ENCODE results near the gene ATP1B3.
"Not testable (repeated sequence)": the region's sequence is repeated elsewhere in the genome, so short reads cannot be mapped to it uniquely, and the experiment has no call there.

Gene ATP1B3

DNA sequence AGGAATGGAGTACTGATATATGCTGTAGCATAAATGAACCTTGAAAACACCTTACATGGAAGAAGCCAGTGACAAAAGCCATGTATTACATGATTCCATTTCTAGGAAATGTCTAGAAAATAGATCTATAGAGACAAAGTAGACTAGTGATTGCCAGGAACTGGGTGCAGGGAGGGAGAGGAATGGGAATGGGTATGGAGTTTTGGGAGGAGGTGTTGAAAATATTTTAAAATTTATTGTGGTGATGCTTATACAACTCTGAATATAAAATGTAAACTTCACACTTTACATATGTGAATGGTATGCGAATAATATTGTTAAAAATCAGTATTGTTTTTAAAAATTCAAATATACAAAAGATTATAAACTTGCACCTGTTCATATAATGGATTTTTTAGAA lies 22.5 kb downstream of the ATP1B3 start:
- TF ChIP-seq, protein P1, sequence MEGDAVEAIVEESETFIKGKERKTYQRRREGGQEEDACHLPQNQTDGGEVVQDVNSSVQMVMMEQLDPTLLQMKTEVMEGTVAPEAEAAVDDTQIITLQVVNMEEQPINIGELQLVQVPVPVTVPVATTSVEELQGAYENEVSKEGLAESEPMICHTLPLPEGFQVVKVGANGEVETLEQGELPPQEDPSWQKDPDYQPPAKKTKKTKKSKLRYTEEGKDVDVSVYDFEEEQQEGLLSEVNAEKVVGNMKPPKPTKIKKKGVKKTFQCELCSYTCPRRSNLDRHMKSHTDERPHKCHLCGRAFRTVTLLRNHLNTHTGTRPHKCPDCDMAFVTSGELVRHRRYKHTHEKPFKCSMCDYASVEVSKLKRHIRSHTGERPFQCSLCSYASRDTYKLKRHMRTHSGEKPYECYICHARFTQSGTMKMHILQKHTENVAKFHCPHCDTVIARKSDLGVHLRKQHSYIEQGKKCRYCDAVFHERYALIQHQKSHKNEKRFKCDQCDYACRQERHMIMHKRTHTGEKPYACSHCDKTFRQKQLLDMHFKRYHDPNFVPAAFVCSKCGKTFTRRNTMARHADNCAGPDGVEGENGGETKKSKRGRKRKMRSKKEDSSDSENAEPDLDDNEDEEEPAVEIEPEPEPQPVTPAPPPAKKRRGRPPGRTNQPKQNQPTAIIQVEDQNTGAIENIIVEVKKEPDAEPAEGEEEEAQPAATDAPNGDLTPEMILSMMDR (IDR thresholded peaks at IDR 0.05; ENCODE audit: borderline replicate concordance, control extremely low read depth, extremely low read depth, insufficient read depth, missing control alignments): no peak
- in situ Hi-C loops (cut with MboI; ENCODE audit: low sequenced_read_pairs, unreplicated experiment): loop anchor here (25.0 kb wide), 1 partner anchor 437 kb away; no protein-coding TSS in a partner anchor

DNA sequence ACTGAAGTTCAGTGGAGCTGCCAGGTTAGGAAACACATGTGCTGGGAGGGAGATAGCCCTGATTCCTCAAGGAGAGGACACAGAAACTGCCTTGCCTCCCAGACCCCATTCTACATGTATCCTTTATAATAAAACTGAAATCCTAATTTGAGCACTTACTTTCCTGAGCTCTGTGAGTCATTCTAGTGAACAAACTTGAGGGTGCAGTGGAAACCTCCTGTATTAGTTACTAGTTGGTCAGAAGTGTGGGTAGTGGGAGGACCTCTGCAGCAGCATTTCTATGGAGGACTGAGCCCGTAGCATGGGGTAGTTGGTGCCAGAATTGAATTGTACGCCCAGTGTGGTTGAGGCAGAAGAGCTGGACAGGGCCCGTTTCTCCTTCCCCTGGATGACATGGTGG lies 23.9 kb downstream of the ATP1B3 start:
- TF ChIP-seq, protein P1 (IDR thresholded peaks at IDR 0.05; ENCODE audit: borderline replicate concordance, control extremely low read depth, extremely low read depth, insufficient read depth, missing control alignments): no peak
- in situ Hi-C loops (cut with MboI; ENCODE audit: low sequenced_read_pairs, unreplicated experiment): no loop called here
- DNase-seq (ENCODE audit: low spot score): no peak

More for the DNA sequence above, 22.5 kb downstream of the ATP1B3 start:
- no peak for DNase-seq (ENCODE audit: low spot score)

DNA sequence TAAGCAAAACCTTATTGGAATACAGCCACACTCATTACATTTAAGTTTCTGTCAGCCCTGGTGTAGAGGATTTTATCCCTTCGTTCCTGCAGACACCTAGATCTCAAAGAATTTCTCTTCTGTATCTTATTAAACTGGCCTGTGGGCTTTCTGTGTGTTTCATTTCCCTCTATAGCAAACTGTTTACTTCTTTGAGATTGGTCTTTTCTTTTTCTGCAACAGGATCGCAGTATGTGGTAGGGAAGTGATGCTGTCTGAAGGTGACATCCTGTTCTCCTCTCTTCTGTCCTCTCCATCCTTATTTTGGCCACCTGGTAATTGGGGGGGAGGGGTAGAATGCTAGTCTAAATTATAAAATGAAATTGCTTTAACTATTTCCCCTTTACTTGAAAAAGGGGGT lies 25.5 kb downstream of the ATP1B3 start:
- in situ Hi-C loops (cut with MboI; ENCODE audit: low sequenced_read_pairs, unreplicated experiment): no loop called here
- TF ChIP-seq, protein P1 (IDR thresholded peaks at IDR 0.05; ENCODE audit: borderline replicate concordance, control extremely low read depth, extremely low read depth, insufficient read depth, missing control alignments): no peak
- DNase-seq (ENCODE audit: low spot score): no peak

DNA sequence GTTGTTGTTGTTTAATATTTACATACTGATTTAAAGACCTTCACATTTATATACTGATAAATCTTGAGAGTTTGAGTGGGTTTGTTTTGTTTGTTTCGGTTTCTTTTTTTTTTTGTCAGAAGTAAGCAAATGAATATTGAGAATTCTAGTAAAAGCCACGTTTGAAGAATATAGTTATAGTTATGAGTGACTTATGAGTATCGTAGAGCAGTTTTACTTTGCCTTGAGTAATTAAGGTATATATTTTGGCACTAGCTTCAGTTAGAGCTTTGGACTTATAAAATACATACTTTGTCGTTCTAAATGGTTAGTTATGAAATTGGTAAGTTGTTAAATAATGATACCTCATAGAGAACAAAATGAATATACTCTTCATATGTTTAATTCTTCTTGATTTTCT lies 27.8 kb downstream of the ATP1B3 start:
- TF ChIP-seq, protein P1 (IDR thresholded peaks at IDR 0.05; ENCODE audit: borderline replicate concordance, control extremely low read depth, extremely low read depth, insufficient read depth, missing control alignments): no peak
- in situ Hi-C loops (cut with MboI; ENCODE audit: low sequenced_read_pairs, unreplicated experiment): no loop called here
- no peak for DNase-seq (ENCODE audit: low spot score)

DNA sequence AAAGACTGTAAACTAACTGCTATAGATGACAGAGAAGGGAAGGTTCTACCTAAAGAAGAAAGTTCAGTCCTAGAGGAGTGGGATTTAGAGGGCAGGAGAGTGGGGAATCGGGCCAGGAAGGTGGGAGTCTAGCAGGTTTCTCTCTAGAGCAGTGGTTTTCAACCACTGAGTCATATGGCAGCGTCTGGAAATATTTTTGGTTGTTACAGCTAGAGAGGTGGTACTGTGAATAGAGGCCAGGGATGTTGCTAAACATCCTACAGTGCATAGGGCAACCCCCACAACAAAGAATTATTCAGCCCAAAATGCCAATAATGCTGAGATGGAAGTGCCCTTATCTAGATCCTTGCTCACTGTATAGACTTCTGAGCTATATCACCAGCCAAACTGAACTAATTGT lies 28.7 kb downstream of the ATP1B3 start:
- in situ Hi-C loops (cut with MboI; ENCODE audit: low sequenced_read_pairs, unreplicated experiment): no loop called here
- TF ChIP-seq, protein P1 (IDR thresholded peaks at IDR 0.05; ENCODE audit: borderline replicate concordance, control extremely low read depth, extremely low read depth, insufficient read depth, missing control alignments): no peak
- no peak for DNase-seq (ENCODE audit: low spot score)

DNA sequence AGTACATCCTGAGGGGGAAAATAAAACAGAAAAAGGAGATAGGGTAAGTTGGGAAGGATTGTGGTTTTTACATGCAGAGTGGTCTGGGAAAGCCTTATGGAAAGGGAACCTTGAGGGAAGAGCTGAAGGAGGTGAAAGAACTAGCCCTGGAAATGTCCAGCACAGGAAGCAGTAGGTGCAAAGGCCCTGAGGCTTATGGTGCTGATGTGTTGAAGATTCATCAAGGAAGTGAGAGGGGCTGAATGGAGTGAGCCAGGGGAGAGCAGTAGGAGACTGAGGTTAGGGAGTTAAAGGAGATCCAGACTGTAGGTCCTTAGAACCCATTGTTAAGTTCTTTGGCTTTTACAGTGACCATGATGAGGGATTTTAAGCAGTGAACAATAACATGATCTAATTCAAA lies 33.0 kb downstream of the ATP1B3 start:
- DNase-seq (ENCODE audit: low spot score): no peak
- in situ Hi-C loops (cut with MboI; ENCODE audit: low sequenced_read_pairs, unreplicated experiment): no loop called here
- TF ChIP-seq, protein P1 (IDR thresholded peaks at IDR 0.05; ENCODE audit: borderline replicate concordance, control extremely low read depth, extremely low read depth, insufficient read depth, missing control alignments): no peak

DNA sequence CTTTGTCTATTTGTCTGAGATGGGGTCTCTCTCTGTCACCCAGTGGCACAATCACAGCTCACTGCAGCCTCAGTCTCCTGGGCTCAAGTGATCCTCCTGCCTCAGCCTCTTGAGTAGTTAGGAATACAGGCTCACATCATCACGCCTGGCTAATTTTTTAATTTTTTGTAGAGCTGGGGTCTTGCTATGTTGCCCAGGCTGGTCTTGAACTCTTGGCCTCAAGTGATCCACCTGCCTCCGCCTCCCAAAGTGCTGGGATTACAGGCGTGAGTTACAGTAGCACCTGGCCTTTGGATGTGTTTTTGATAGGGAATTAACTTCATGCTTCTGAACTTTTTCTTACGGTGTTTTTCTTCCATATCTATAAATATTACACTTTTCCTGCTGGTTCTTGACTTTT lies 33.5 kb downstream of the ATP1B3 start:
- DNase-seq (ENCODE audit: low spot score); in situ Hi-C loops (cut with MboI; ENCODE audit: low sequenced_read_pairs, unreplicated experiment): not testable (repeated sequence)
